Measurements from ENCODE around the gene ZNF554.
"Not testable (repeated sequence)": the region's sequence is repeated elsewhere in the genome, so short reads cannot be mapped to it uniquely, and the experiment has no call there.

ZNF554 gene

DNA sequence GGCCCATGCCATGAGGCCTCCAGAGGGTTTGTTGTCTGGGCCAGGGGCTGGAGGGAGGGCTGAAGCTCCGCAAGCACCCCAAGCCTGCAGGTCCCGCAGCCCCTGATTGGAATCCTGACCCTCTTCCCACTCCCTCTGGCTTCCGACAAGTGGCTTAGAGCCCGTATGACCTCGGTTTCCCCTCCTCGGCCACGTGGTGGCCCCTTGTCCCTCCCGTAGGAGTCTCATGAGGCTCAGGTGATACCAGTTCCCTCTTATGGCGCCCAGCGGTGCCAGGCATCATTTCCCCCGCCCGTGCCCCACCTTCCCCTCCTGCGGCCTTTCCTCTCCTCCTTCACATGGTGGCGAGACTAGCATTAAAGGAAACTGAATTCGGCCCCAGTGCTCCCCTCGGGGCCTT, 28.2 kb upstream of the ZNF554 start:
- no peak for DNase-seq

DNA sequence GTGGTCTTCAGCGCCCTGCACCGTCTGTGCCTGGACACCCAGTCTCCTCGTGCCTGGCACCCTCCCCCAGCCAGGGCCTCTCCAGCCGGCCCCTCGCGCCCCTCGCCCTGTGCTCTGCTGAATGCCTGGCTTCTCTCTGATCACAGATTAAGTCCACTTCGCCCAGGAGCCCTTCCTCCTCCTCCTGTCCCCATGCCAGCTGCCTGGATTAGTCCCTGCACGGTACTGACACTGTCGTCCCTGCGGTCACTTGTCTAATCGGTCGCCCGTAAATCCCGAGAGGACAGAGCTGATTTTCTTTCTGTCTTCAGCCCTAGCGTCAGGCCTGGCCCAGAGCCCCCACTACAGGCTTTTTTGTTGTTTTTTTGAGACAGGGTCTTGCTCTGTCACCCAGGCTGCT, 27.8 kb upstream of the ZNF554 start:
- no peak for DNase-seq

DNA sequence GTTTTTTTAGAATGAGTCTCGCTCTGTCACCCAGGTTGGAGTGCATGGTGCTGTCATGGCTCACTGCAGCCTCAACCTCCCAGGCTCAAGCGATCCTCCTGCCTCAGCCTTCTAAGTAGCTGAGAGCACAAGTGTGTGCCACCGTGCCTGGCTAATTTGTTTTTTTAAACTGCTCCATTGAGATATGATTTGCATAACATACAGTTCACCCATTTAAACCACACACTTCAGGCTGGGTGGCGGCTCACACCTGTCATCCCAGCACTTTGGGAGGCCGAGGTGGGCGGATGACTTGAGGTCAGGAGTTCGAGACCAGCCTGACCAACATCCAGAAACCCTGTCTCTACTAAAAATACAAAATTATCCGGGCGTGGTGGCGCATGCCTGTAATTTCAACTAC, 27.0 kb upstream of the ZNF554 start:
- not testable (repeated sequence) for DNase-seq

DNA sequence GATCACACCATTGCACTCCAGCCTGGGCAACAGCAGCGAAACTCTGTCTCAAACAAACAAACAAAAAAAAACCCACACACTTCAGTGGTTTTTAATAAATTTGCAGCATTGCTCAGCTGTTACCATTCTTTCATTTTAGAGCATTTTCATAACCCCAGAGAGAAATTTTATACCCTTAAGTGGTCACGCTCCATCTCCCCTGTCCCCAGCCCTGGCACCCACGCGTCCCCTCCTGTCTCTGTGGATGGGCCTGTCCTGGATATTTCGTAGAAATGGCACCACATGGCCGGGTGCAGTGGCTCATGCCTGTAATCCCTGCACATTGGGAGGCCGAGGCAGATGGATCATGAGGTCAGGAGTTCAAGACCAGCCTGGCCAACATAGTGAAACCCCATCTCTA, 26.5 kb upstream of the ZNF554 start:
- DNase-seq = no peak

DNA sequence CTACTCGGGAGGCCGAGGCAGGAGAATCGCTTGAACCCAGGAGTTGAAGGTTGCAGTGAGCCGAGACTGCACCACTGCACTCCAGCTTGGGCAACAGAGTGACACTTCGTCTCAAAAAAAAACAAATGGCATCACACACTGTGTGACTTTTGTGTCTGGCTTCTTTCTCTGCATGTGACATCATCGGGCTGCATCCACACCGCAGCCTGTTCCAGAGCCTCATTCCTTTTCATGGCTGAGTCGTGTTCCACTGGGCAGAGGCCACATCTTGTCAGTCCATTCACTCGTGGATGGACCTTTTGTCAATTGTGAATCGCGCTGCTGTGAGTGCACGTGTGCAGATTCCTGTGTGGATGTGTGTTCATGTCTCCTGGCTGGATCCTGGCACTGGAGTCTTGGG, 26.1 kb upstream of the ZNF554 start:
- no peak for DNase-seq

DNA sequence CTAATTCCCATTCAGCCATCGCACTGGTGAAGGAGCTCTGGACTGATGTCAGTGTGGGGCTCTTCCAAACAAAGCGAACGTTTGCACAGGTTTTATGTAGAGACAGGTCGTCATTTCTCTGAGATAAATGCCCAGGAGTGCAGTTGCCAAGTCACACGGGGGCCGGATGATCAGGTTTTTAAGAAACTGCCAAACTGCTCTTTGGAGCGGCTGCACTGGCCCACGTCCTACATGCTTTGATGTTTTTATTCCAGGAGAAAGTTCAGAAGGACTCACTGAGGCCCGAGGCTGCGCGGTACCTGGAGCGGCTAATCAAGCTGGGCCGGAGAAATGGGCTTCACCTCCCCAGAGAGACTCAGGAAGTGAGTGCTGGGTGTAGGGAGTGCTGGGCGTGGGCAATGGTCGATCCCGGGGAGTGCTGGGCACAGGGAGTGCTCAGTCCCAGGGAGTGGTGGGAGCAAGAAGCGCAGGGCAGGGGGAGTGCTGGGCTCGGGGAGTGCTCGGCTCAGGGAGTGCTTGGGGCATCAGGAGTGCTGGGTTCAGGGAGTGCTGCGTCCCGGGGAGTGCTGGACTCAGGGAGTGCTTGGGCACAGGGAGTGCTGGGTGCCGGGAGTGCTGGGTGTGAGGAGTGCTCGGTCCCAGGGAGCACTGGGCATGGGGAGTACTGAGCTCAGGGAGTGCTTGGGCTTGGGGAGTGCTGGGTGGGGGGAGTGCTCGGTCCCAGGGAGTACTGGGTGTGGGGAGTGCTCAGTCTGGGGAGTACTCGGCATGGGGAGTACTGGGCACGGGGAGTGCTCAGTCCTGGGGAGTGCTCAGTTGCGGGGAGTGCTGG, 23.6 kb upstream of the ZNF554 start:
- no peak for DNase-seq

DNA sequence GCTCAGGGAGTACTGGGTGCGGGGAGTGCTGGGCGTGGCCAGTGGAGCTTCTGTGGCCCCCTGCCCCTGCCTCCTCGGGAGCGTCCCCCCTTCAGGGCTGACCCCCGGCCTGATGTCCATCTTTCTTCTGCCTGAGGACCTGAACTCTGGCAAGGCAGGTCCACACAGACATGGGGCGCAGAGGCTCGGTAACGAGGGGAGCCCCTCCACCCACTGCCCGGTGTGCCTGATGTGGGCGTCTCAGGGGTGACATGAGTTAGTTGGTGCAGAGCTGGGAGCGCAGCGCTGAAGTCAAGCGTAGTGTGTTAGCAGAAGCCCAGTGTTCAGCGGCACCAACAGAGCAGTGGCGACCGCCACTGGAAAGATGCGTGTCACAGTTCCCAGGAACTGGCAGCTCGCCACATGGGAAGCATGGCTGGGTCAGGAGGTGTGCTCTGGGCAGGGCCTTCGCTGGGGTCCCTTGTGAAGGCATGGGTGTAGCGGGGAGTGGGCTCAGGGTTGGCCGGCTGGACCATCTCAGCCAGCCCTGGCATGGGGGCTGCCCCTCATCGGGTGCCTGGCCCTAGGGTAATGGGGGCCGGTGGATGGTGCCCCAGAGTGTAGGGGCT, 22.9 kb upstream of the ZNF554 start:
- DNase-seq = no peak

DNA sequence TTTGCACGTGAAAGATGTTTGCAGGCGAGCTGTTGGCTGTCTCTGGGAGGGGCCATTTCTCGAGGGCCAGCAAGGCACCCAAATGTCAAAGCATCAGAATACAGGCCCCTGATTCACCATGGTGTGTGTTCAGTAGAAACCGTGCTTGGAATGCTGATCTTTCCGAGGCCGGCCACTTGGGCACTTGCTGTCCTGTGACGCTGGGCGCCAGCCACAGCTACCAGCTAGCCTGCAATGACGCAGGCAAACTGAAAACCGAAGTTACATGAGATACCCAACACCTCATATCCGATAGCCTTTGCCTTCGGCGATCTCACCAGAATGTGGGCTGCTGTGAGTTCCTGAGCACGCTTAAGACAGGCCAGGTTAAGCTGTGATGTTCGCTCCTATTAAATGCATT, 22.4 kb upstream of the ZNF554 start:
- no peak for DNase-seq

DNA sequence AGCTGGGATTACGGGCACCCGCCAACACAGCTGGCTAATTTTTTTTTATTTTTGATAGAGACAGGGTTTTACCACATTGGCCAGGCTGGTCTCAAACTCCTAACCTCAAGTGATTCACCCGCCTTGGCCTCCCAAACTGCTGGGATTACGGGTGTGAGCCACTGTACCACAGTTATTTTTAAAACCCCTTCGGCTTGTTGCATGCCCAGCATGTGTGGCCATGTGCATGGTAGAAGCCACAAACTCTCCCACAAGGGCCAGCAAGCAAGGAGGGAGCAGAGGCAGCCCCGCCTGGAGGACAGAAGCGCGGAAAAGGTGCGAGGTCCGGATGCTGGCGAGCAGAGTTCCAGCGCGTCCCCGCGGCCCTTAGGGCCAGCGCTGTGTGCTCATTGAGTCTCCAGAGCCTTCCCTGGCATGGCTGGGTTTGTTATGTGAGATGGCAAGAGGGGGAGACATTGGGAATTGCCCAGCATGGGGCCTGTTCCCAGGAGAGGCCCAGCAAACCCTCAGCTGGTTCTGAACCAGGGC, 21.4 kb upstream of the ZNF554 start:
- DNase-seq = no peak

DNA sequence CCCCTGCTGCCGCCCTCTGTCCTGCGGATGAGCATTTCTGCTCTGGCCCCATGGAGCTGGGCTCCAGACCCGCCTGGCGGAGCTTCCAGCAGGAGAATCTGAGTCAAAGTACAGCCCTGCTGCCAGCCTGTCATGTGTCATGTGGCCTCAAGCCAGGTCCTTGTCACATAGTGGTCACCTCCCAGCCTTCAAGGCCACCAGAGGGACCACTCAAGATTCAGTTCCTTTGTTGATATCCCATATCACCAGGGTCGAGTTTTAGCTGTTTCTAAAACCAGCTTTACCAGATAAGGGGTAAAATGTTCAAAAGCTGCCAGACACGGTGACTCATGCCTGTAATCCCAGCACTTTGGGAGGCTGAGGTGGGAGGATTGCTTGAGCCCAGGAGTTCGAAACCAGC, 20.9 kb upstream of the ZNF554 start:
- no peak for DNase-seq

DNA sequence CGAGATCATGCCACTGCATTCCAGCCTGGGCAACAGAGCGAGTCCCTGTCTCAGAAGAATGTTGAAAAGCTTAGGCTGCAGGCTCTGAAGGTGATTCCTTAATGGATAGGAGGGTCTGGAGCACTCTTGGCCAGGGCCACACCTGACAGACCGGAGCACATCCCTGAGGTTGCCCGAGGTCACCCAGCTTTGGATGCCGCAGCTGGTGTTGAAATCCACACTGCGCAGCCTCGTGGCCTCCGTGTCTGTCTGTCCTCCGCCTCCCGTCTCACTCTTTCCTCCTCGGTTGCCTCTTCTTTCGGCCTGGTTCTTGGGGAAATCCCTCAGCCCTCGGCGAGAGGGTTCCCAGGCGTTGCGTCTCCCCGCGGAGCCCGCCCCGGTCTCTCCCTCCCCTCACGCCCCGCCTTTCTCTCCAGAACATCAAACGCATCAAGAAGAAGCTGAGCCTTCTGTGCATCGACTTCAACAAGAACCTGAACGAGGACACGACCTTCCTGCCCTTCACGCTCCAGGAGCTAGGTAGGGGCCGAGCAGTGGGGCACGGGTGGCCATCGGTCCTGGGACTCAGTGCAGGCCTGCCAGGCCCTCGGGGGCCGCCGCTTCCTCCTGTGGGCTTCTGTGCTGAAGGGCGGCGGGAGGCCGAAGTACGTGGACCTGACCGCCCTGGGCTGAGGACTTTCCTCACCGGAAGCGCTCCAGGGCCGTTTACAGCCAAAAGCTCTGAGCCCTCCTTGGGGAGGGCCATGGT, 20.2 kb upstream of the ZNF554 start:
- no peak for DNase-seq

DNA sequence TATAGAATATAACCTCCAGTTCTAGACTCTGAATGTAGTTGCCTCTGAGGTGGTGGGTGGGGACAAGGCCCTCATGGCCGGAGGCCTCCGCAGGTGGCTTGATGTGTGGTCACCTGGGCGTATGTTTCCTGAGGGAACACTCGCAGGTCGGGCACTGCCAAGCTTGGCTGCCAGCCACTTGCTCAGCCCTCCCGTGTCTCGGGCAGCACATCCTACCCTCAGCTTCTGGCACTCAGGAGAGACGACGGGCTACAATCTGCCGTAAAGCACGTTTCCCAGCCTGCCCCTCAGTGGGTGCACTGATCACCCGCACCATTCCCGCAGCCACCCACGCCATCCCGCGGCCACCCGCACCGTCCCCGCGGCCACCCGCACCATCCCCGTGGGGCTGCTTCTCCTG, 19.2 kb upstream of the ZNF554 start:
- DNase-seq = no peak

DNA sequence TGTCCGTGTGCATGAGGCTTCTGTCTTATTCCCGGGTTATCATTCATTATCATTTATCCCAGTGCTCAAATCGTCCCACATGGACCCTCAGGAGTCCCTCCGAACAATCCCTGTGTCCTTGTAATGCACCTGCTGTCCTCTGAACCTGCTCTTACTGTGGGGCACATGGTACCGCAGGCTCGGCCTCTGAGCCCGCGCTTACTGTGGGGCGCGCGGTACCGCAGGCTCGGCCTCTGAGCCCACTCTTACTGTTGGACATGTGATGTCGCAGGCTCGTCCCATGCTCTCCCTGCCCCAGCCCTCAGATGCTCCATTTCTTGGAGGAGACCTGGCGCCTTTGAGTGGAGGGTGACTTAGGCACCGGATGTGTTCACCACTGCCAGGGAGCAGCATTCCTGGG, 16.8 kb upstream of the ZNF554 start:
- DNase-seq = no peak

DNA sequence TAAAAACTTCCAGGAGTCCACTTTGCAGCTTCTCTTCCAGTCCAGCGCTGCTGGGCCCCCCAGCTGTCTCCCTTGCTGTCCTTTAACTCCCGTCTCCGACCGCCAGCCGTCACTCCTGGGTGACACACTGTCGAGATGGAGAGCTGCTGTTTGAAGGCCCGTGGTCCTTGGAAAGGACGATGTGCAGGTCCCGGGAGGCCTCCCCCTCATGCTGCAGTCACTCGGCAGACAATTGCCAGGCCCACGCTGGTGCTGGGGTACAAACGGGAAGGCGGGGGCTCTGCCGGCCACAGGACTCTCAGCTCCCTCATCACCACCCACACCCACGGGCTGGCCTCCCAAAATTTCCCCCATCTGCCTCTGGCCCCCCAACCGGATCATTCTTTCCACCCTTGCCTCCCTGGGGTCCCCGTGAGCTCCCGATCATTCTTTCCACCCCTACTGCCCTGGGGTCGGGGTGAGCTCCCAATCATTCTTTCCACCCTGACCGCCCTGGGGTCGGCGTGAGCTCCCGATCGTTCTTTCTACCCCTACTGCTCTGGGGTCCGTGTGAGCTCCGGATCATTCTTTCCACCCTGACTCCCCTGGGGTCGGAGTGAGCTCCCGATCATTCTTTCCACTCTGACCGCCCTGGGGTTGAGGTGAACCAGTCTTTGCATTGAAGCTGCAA, 16.0 kb upstream of the ZNF554 start:
- no peak for DNase-seq

DNA sequence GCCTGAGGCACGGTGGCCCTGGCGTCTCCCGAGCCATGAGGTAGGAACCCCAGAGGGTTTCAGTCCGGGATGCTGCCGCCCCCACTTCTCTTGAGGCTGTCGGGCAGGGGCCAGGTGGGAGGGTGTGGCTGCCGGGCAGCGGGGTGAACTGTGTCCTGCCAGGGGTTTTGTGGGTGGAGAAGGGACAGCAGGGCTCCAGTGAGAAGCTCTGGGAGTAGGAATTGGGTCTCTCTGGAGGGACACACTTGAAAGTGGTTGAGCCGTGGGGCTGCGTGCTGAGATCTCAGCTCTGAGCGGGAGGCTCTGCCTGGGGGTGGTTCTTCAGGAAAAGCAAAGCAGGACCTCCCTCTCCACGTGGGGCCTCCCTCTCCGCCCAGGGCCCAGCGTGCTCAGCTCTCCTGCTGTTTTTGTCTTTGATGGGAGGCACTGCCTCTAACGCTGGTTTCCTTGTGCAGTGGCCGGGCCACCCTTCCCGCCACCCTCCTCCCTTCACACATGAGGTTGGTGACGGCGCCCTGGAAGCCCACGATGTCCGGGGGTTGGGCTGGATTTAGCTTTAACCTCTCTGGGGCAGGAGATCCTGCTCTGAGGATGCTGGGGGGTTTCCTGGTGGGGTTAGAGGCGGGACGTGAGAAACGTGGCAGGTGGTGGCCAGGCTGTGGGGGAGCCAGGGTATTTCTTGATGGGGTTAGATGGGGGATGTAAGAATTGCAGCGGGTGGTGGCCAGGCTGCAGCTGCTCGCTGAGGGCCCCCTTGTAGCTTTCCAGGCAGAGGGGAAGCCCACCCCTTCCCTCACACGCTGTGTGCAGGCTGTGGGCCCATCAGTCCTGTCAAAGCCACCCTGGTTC, 15.3 kb upstream of the ZNF554 start:
- DNase-seq = no peak

DNA sequence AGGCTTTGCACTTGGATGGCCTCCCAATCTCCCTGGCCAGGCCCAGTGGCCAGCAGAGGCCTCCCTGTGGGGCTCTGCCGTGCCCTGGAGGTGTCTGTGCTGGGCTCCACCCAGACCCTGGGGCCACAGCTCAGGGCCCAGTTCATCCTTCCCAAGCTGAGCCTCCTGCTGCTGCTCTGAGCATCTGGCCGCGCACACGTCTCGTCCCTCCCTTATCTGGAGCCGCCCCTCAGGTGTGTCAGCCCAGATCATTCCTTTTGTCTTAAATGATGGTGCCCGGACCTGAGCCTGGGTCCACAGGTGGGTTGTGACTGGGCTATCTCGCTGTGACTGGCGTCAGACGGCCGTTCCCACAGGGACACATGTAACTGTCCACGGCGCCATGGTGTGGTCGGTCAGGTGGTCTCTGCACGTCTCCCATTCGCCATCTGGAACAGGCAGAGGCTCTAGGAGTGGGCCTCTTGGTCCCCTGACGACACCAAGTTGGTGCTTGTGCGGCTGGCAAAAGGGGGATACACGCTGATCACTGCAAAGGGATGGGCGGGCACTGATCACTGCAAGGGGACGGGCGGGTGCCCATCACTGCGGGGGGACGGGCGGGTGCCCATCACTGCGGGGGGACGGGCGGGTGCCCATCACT, 14.3 kb upstream of the ZNF554 start:
- DNase-seq = no peak

DNA sequence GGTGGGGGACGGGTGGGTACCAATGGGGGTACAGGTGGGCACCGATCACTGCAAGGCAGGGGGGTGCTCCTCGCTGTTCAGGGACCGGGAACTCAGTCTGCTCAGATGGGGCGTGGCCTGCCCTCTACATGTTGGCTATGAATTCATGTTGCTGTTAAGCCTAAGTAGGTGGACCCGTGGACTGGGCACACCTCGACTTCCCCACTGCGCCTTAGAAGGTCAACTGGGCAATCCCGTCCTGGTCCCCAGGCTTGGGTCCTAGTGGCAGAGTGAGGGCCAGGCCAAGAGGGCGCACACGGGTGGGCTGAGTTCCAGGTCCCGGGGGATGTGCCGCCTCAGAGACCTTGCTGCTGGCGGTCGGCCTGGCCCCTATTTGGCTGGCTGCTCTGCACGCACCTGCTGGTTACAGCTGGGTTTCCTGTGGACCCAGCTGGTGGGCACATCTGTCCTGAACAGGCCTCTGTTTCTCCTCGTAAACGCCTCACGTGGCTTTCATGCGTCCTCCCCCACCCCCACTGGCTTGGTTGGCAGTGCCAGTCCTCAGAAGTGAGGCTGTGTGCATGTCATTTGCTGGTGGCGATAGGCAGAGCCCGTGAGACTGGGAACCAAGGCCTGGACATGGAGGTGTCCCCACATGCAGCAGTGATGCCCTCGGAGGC, 13.5 kb upstream of the ZNF554 start:
- no peak for DNase-seq

DNA sequence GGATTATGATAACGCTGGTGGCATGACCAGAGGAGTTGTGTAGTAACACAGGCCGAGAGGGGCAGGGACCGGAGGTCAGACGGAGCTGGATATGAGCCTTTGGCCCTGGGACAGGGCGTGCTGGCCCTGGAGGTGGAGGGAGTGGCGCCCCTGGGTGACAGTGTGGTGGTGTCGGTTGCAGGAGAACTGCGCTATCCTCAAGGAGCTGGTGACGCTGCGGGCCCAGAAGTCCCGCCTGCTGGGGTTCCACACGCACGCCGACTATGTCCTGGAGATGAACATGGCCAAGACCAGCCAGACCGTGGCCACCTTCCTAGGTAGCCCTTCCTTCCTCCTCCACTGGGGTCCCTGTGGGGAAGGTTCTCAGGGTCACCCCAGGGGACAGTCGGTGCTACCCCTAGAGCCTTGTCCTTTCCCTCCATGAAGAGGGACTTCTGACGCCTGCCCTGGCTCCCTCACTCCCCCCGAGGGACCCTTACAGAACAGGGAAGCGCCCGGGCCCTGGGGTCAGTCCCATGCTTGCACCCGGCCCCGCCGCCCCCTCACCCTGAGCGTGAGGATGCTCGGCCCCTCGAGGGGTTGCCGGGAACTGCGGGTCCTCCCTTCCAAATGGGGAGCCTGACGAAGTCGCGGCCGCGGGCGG, 12.8 kb upstream of the ZNF554 start:
- DNase-seq = no peak

DNA sequence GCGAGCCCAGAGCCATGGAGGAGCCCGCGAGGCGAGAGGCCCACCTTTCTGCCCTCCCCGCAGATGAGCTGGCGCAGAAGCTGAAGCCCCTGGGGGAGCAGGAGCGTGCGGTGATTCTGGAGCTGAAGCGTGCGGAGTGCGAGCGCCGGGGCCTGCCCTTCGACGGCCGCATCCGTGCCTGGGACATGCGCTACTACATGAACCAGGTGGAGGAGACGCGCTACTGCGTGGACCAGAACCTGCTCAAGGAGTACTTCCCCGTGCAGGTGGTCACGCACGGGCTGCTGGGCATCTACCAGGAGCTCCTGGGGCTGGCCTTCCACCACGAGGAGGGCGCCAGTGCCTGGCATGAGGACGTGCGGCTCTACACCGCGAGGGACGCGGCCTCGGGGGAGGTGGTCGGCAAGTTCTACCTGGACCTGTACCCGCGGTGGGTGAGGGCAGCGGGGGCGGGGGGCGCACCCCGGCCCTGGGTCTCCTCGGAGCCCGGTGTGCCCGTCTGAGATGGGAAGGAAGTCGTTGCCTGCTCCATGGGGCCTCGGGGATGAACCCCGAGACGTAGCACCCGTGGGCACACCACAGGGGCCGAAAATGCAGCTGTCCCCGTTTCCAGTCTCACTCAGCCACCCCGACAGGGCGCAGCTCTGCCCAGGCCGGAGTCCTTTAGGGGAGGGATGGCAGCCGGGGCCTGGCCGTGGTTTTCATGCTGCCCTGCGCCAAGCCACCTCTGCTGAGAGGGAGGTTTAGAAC, 12.1 kb upstream of the ZNF554 start:
- DNase-seq = no peak

Measured in CD4-positive, alpha-beta T cell treated with Interferon gamma for 1 hour (primary cell).